Activated T-cell treated with anti-CD3 and anti-CD28 coated beads, Interleukin-2, amount 50 U/mL, for 4 hours (primary cell): ENCODE results near the gene ALG9. TPM values are rescaled to one million over a fixed set of nuclear protein-coding genes. Genes with fewer than 3 reads are reported as not detected.

Source experiments
- ATAC-seq, 2 donors: fragments of 200-7000 bp; cut with Tn5 transposase; one replicate each; pipeline ENCODE4 v1.10.0; 2021
- DNase-seq: peaks from one replicate; pipeline ENCODE4 v3.0.0-alpha.2; 2020
- H3K27me3 Mint-ChIP-seq: one replicate; pipeline ENCODE4 v1.8.0; 2021; ENCODE audit warnings: low read depth, mixed read lengths
- H3K36me3 Mint-ChIP-seq: one replicate; pipeline ENCODE4 v1.8.0; 2022; ENCODE audit warnings: mixed read lengths; ENCODE audit not compliant: insufficient read depth
- H3K4me1 Mint-ChIP-seq: one replicate; pipeline ENCODE4 v1.8.0; 2021; ENCODE audit warnings: low read depth, mixed read lengths
- H3K4me3 Mint-ChIP-seq: one replicate; pipeline ENCODE4 v1.8.0; 2021; ENCODE audit warnings: mild to moderate bottlenecking, moderate library complexity, mixed read lengths
- H3K9me3 Mint-ChIP-seq: one replicate; pipeline ENCODE4 v1.8.0; 2021; ENCODE audit warnings: mixed read lengths
- total RNA-seq, 3 donors: library from RNA; stranded (reverse); gene quantifications; one replicate each; pipeline ENCODE4 v1.2.1, GENCODE V29; 2021

ALG9 gene
- total RNA-seq, 3 donors from 2014 or later, result 22.9 to 24.2 (median 23.8) TPM

DNA sequence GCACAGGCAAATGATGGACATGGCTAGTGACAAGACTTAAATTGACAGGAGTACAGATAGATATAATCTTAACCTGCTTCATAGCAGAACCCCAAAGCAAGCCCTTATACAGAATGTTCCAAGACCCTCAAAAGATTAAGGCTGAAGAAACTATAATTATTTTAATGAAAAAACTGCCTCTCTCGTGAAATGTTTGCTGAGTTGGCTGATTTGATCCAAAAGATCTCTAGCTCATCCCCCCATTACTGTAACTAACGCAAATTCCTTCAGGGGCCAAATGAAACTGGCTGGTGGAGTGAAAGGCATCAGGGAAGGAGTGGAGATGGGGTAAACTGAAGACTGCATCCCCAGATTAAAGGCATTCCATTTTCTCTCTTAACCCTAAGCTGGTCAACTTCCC, 19.3 kb downstream of the ALG9 start:
- Mint-ChIP-seq H3K4me1 (no peaks in the 10 kb centered on the region), H3K9me3 (no peaks in the 10 kb centered on the region), H3K27me3 (no peaks in the 10 kb centered on the region), H3K36me3 (peaks cover 34% of the 10 kb centered on the region), H3K4me3 (no peak overlapping the region)
- no peak for ATAC-seq
- no peak for DNase-seq

DNA sequence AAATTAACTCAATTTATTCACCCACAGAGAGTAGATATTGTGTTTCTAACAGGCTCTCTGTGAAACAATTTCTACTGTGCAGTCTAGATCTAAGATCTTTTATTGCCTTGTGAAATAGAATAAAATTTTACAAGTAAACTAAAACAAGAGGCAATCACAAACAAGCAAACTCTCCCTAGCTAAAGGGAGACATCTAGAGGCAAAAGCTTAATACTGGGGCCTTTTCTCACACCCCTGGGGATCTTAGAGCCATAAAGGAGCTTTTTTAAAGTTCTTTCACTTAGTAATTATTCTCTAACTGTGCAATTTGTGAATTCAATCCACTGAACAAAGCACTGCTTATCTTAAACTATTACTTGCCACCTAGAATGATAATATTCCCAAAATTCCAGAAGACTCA, 19.7 kb downstream of the ALG9 start:
- no peaks in the 10 kb centered on the region for H3K27me3 Mint-ChIP-seq

DNA sequence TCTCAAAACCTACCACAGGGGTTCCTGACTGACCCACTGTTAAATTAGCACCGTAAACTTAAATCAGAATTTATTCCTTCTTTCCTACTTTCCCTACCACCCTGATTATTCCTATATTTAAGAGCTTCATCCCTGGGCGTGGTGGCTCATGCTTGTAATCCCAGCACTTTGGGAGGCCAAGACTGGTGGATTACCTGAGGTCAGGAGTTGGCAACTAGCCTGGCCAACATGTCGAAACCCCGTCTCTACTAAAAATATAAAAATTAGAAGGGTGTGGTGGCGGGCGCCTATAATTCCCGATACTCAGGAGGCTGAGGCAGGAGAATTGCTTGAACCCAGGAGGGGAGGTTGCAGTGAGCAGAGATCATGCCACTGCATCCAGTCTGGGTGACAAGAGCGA, 20.3 kb downstream of the ALG9 start:
- Mint-ChIP-seq H3K4me1 (no peaks in the 10 kb centered on the region), H3K27me3 (no peaks in the 10 kb centered on the region), H3K36me3 (peaks cover 35% of the 10 kb centered on the region), H3K4me3 (no peak overlapping the region), H3K9me3 (no peaks in the 10 kb centered on the region)
- no peak for ATAC-seq
- no peak for DNase-seq

More for the DNA sequence above, 19.7 kb downstream of the ALG9 start:
- no peaks in the 10 kb centered on the region for H3K9me3 Mint-ChIP-seq
- ATAC-seq (no peak), DNase-seq (no peak)
- no peak overlapping the region for H3K4me3 Mint-ChIP-seq
- peaks cover 34% of the 10 kb centered on the region for H3K36me3 Mint-ChIP-seq
- H3K4me1 Mint-ChIP-seq, result no peaks in the 10 kb centered on the region

DNA sequence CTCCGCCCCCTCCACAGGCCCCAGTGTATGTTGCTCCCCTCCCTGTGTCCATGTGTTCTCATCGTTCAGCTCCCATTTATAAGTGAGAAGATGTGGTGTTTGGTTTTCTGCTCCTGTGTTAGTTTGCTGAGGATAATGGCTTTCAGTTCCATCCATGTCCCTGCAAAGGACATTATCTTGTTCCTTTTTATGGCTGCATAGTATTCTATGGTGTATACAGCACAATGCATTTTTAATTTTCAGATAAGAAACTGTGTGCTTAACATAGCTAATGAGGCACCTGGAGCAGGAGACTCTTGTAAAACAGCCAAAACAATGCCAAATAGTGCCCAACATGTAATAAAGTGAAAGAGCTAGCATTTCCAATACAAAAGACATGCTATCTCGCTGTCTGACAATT, 21.8 kb downstream of the ALG9 start:
- Mint-ChIP-seq H3K9me3 (no peaks in the 10 kb centered on the region), H3K4me1 (no peaks in the 10 kb centered on the region), H3K4me3 (no peak overlapping the region), H3K36me3 (peaks cover 31% of the 10 kb centered on the region), H3K27me3 (no peaks in the 10 kb centered on the region)
- DNase-seq, result no peak
- ATAC-seq, result no peak

DNA sequence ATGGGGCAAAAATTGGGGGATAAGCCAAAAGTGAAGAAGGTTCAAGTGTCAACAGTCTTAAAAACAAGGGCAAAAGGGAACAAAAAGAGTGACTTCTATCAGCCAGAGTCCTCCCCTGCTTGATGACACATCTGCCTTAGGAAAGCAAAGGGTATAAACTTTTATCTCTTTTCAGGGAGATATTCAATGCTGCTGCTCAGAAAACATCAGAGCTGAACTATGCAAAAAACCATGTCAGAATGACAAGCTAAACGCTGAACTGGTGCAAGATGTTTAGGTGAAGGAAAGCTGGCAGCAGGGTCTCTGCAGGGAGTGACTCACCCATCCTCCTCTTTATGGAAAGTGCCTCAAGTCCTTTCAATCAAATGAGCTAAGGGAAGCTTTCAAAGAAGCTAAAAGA, 24.7 kb downstream of the ALG9 start:
- Mint-ChIP-seq H3K36me3 (peaks cover 20% of the 10 kb centered on the region), H3K27me3 (no peaks in the 10 kb centered on the region), H3K4me3 (no peak overlapping the region), H3K4me1 (no peaks in the 10 kb centered on the region), H3K9me3 (no peaks in the 10 kb centered on the region)
- no peak for DNase-seq
- no peak for ATAC-seq

DNA sequence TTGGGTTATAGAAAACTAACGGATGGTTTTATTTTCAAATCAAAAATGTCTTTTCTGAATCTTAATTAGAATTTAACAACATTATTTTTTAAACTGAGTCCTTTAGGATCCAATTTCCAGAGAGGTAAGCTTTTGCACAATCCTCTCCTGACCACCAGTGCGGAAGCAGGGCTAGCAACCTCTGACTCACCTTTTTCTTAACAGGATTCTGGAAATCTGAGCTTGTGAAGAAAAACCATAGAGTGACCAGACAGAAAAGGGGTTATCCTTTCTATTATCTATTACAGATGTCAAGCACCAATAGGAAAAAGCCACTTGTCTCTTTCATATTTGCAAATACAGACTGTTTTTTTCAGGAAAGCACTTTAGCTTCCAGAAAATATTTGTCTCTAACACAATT, 25.3 kb downstream of the ALG9 start:
- ATAC-seq (no peak), DNase-seq (no peak)
- H3K4me3 Mint-ChIP-seq, result no peak overlapping the region
- H3K4me1 Mint-ChIP-seq, result peaks cover 2% of the 10 kb centered on the region
- H3K27me3 Mint-ChIP-seq, result no peaks in the 10 kb centered on the region
- H3K36me3 Mint-ChIP-seq, result peaks cover 17% of the 10 kb centered on the region
- no peaks in the 10 kb centered on the region for H3K9me3 Mint-ChIP-seq

DNA sequence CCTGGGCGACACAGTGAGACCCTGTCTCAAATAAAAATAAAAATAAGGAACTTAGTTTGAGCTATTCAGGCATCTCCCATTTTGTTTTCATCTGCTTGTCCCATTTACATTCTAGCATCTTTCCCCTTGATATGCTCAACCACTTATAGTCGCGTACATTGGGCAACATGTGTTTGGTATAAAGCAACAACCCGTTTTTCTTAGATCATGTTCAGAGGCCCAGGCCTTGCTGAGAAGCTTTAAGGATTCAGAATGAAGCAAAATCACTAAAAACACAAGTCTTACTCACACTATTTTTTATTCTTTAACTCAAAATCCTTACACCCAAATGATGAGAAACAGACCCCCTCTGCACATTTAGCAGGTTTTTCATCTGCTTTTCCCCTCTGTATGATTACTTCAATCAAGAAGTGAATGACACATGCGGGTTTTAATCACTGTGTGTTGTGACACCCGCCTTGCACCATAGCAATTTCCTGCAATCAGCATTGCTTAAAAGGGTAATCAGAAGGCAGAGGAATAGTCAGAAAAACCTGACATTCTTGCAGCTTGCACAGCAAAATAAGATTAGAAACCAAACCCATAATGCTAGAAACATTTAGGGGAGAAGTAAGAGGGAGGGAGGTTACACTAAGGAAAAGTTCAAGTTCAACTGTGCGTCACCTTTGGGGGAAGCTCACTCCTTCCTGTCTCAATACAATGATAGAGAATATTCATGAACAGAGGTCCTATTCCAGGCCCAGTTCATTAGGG, 25.9 kb downstream of the ALG9 start:
- Mint-ChIP-seq H3K27me3 (no peaks in the 10 kb centered on the region), H3K4me1 (peaks cover 2% of the 10 kb centered on the region), H3K4me3 (no peak overlapping the region), H3K36me3 (peaks cover 16% of the 10 kb centered on the region), H3K9me3 (no peaks in the 10 kb centered on the region)
- no peak for DNase-seq
- ATAC-seq, result no peak

DNA sequence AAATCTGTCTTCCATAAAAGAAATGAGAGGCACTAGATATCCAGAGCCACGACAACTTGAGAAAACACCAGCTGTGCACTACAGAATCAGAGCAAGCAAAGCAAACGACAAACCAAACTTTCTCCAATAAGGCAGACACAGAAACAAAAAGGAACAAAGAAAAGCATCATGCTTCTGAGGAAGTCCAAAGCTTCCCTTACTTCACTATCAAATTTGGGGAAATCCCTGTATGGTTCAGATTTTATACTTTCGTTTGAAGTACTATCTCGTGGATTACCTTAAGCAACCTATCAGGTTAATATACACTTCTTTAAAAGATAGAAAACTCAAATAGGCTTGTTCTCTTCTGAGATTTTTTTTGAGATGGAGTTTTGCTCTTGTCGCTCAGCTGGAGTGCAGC, 27.7 kb downstream of the ALG9 start:
- Mint-ChIP-seq H3K27me3 (no peaks in the 10 kb centered on the region), H3K36me3 (peaks cover 12% of the 10 kb centered on the region), H3K4me1 (peaks cover 2% of the 10 kb centered on the region), H3K9me3 (no peaks in the 10 kb centered on the region), H3K4me3 (no peak overlapping the region)
- no peak for DNase-seq
- no peak for ATAC-seq

DNA sequence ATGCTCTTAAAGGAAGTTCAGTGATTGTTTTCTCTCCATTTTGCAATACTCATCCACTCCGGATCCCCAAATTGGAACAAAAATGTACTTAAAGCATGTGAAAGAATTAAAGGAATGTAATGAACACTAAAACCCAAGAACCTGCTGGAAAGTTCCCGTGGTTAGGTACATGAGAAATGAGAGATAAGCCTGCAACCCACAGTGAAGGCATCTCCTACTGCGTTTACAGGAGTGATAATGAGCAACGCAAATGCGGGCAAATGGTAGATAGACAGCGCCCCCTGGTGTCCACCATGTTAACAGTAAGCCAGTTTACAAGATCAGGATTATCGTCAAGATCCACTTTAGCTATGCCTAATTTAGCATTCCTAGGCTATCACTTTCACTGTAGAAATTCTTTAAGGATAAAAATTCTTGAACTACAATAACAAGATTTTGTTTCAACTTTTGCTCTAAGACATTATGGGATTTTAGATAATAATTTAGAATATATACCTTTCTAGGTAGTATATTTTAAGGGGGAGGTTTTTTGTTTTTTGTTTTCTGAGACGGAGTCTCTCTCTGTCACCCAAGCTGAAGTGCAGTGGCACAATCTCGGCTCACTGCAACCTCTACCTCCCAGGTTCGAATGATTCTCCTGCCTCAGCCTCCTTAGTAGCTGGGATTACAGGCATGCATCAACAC, 29.9 kb downstream of the ALG9 start:
- peaks cover 25% of the 10 kb centered on the region for H3K36me3 Mint-ChIP-seq
- H3K27me3 Mint-ChIP-seq, result no peaks in the 10 kb centered on the region
- H3K9me3 Mint-ChIP-seq, result no peaks in the 10 kb centered on the region
- H3K4me1 Mint-ChIP-seq, result peaks cover 2% of the 10 kb centered on the region
- H3K4me3 Mint-ChIP-seq, result no peak overlapping the region
- ATAC-seq (peak; percentile 88 to 93), DNase-seq (peak; percentile 87)

DNA sequence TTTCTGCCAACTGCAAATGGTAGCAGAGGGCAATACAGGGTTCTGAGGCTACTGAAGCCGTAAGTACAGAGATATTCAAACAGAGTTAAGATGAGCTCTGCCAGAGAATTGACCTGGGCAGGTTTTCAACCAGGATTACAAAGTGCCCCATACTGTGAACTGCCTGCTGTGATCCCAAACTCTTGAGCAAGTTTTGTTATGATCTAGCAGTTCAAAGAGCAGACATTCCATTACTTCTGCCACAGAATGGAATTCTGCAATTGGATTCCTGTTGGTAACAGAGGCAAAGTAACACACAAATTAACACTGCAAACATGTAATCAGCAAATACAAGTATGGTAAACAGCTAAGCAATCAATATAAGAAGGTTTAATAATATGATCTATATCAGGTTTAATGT, 31.2 kb downstream of the ALG9 start:
- no peak for DNase-seq
- H3K4me1 Mint-ChIP-seq, result peaks cover 2% of the 10 kb centered on the region
- no peaks in the 10 kb centered on the region for H3K9me3 Mint-ChIP-seq
- H3K36me3 Mint-ChIP-seq, result peaks cover 30% of the 10 kb centered on the region
- H3K27me3 Mint-ChIP-seq, result no peaks in the 10 kb centered on the region
- ATAC-seq, result no peak
- H3K4me3 Mint-ChIP-seq, result no peak overlapping the region

DNA sequence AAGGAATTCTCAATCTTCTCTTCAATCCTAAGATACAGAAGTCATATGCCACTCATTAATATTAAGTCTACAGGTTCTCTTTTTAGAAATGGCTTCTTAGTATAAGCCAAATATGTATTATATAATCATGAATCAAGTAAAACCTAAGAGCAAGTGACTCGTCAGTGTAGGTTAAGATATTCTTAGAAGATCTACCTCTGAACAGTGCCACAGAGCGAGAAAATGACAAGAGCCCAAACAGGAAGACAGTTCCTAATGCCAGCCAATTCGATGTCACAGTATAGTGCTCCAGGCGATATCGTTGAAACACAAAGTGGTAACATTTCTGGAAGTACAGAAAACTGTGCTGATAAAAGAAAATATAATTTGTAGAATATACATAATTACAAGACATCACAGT, 33.3 kb downstream of the ALG9 start:
- Mint-ChIP-seq H3K4me1 (peaks cover 2% of the 10 kb centered on the region), H3K36me3 (peaks cover 35% of the 10 kb centered on the region), H3K9me3 (no peaks in the 10 kb centered on the region)

DNA sequence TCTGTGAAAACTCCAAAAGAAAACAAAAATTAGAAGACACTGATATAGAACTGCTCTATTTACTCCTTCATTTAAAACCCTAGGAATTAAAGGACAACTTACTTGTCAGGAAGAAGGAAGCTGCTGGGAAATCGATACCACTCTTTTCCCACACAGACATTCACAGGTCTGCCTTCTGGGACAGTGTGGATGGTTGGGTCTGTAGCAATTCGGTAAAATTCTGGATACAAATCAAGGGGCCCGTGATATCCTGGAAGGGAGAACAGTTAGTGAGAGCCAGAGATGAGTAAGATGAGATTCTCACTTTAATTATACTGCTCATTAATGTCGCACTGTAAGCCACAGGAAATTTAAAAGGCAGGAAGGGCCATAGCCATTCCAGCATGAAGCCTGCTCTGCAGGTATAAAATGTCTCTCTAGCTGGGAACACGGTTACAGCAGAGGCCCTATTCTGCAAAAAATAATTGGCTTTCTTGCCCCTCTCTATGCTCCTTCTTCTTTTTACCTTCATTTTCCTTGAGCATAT, 34.0 kb downstream of the ALG9 start:
- H3K27me3 Mint-ChIP-seq, result no peaks in the 10 kb centered on the region
- no peak for DNase-seq
- no peak for ATAC-seq
- peaks cover 2% of the 10 kb centered on the region for H3K4me1 Mint-ChIP-seq
- H3K4me3 Mint-ChIP-seq, result no peak overlapping the region
- H3K36me3 Mint-ChIP-seq, result peaks cover 37% of the 10 kb centered on the region
- H3K9me3 Mint-ChIP-seq, result no peaks in the 10 kb centered on the region

More for the DNA sequence above, 33.3 kb downstream of the ALG9 start:
- DNase-seq (no peak), ATAC-seq (no peak)
- Mint-ChIP-seq H3K4me3 (no peak overlapping the region), H3K27me3 (no peaks in the 10 kb centered on the region)

DNA sequence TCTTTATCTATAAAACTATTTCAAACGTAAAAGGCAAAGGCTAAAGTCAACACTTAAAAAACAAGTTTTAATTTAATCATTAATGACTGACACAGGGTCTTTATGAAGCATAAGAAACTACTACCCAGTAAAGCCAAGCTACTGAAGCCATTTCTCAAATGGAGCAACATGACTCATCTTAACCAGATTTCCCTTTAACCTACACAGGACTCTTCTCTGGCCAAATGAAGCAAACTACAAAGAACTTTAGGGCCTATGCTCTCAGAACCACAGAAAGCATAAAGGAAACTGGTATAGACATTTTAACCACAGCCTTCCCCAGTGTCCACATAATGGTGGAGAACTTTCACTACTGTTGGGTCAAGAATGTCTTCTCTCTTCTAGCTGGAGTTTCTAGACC, 34.7 kb downstream of the ALG9 start:
- Mint-ChIP-seq H3K9me3 (no peaks in the 10 kb centered on the region), H3K27me3 (no peaks in the 10 kb centered on the region), H3K36me3 (peaks cover 38% of the 10 kb centered on the region), H3K4me1 (peaks cover 2% of the 10 kb centered on the region), H3K4me3 (no peak overlapping the region)
- no peak for DNase-seq
- ATAC-seq, result no peak

DNA sequence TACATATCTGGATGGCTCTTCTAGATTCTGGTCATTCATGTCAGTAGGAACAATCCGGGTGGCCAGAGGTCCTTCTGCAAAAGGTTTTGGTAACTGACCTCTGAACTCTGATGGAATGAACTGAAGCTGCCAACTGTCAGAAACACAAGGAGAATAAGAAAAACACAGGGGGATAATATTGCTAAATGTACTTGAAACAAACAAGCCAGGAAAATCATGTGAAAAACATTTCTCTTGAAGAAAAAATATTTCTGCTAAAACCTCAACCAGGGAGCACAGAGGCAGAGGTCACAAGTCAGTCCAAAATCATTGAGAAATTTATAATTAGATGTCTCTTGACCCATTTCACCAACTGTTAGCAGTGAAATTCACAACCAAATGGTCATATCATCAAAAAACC, 35.2 kb downstream of the ALG9 start:
- Mint-ChIP-seq H3K36me3 (peaks cover 38% of the 10 kb centered on the region), H3K9me3 (no peaks in the 10 kb centered on the region), H3K4me3 (no peak overlapping the region), H3K4me1 (no peaks in the 10 kb centered on the region), H3K27me3 (no peaks in the 10 kb centered on the region)
- ATAC-seq, result no peak
- DNase-seq, result no peak

DNA sequence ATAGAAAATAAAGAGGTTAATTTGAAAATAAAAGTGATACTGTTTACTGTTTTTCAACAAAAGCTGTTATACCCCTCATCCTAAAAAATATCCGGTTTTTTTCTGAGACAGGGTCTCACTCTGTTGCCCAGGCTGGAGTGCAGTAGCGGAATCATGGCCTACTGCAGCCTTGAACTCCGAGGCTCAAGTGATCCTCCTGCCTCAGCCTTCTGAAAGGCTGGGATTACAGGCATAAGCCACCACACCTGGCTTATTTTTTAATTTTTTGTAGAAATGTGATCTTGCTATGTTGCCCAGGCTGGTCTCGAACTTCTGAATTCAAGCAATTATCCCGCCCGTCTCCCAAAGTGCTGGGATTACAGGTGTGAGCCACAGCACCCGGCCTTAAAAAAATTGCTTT, 35.7 kb downstream of the ALG9 start:
- no peak for ATAC-seq
- Mint-ChIP-seq H3K9me3 (no peaks in the 10 kb centered on the region), H3K36me3 (peaks cover 38% of the 10 kb centered on the region), H3K4me3 (no peak overlapping the region), H3K27me3 (no peaks in the 10 kb centered on the region), H3K4me1 (no peaks in the 10 kb centered on the region)
- DNase-seq, result no peak
